NCI-H1694 (cell line): Measurements from ENCODE around the gene PCIF1.
"Not testable (repeated sequence)": the region's sequence is repeated elsewhere in the genome, so short reads cannot be mapped to it uniquely, and the experiment has no call there.

Experiments used
- DNase-seq: peaks from one replicate; lab custom pipeline; 2025; lab: John Stamatoyannopoulos, UW

PCIF1 gene

GRCh38 chr20:45934586-45935415 is at the start of gene PCIF1:
Gene PCIF1 (plus strand): TSS chr20:45934683. CDS start chr20:45939000, 4,317 bp downstream.
- peak; percentile 90 for DNase-seq

GRCh38 chr20:45886590-45887345 is 47.7 kb upstream of the PCIF1 start:
- no peak for DNase-seq

GRCh38 chr20:45887346-45887715 is 47.2 kb upstream of the PCIF1 start, which contains the start of gene SPATA25:
Gene SPATA25 (minus strand): TSS chr20:45887622. CDS start chr20:45887590, 32 bp downstream.
- no peak for DNase-seq

DNA sequence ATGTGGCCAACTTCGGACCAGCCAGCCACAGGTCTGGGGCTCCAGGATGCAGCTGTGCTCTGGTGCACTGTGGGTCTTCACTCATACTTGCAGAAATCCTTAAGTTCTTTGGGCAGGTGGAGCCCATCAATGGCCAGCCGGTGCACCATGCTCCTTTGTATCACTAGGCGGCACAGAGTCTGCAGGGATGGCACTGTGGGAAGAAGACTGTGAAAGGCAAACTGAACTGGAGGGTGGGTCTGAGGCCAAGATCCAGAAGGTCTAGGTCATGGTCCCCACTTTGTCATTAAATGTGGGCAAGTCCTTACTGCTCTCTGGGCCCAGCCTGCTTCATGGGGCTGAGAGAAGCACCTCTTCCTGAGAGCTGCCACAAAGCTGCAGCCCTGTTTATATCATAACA is 45.8 kb upstream of the PCIF1 start:
- DNase-seq: no peak

DNA sequence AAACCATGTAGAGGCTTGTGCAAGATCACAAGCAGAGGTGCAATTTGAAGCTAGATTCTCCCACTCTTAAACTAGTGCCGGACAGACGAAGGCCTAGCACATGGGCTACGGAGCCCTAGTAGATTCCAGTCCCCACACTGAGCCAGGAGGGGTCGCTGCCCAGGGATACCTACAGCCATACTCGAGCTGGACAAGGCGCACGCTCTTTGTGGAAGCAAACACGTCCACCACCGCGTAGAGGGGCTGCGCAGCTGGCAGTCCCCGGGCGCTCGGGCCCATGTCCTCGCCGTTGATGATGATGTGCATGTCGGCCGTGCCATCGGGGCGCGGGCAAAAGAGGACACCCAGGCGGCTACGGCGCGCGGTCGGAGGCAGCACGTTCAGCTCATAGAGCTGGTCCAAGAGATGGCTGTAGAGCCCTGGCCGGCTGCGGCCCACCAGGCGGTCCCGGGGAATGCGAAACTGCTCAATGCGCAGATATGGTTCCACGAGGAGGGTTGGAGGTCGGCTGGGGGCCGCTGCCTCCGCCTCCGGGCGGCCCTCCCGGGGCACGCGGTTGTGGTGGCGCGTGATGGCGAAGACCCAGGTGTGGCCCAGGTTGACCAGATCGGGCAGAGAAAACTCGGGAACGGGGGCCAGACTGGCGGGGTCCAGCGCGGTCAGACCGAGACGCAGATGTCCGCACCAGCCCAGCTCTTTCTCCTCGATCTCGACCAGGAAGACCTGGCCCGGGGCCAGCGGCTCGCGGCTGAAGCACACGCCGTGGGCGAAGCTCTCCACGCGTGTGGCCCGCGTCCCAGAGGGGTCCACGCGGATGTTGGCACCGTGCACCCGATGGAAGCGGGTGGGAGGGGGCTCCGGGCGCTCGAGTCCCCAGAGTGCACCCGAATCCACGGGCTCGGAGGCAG is 44.2 kb upstream of the PCIF1 start:
- DNase-seq: no peak

DNA sequence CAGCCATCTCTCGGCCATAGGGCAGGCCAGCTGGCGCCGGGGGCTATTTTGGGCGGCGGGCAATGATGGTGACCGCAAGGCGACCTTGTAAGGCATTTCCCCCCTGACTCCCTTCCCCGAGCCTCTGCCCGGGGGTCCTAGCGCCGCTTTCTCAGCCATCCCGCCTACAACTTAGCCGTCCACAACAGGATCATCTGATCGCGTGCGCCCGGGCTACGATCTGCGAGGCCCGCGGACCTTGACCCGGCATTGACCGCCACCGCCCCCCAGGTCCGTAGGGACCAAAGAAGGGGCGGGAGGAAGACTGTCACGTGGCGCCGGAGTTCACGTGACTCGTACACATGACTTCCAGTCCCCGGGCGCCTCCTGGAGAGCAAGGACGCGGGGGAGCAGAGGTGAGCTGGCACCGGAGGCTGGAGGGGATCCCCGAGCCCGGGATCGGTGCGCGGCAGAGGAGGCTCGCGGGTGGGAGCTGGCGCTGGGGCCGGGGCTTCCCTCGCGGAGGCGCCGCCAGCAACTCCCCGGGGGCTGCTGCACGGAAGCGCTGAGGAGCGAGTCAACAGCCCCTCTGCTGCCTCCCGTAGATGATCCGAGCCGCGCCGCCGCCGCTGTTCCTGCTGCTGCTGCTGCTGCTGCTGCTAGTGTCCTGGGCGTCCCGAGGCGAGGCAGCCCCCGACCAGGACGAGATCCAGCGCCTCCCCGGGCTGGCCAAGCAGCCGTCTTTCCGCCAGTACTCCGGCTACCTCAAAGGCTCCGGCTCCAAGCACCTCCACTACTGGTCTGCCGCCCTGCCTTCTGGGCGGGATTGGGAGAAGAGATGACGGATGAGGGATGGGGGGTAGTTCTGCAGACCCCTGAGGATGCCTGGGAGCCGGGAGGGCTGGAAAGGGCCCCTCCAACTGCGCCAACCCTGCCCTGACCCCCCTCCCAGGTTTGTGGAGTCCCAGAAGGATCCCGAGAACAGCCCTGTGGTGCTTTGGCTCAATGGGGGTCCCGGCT is 43.2 kb upstream of the PCIF1 start, which contains the start of the genes CTSA and NEURL2:
Gene CTSA (plus strand): TSS at position 351 of the 999 bp plus-strand sequence. CDS start 234 bp downstream, at position 585.
Gene NEURL2 (minus strand): TSS at position 224 of the 999 bp plus-strand sequence. CDS start 217 bp downstream, at position 7.
- peak; percentile 50 for DNase-seq

- no peak for DNase-seq
Observed at GRCh38 chr20:45892049-45892825, 42.2 kb upstream of the PCIF1 start.

DNA sequence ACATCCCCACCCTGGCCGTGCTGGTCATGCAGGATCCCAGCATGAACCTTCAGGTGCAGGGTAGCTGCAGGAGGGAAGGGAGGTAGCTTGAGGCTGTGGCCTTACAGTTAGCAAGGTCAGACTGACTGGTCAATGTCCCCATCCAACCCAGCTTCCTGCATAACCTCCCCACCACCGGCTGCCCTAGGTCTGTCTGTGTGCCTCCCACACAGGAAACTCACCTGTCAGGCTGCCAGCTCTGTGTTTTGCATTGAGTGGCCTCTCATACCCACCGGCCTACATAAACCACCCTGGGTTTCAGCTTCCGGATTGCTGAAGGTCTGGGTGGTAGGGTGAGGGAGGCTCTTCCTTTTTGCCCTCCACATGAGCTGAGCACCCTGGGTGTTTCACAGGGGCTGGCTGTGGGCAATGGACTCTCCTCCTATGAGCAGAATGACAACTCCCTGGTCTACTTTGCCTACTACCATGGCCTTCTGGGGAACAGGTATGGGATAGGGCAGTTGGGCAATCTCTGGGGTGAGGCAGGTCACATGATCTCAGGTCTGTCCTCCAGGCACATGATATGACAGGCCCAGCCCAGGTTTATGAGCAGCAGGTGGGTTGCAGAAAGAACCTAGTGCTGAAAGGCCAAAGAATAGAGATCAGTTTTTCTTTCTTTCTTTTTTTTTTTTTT is 41.5 kb upstream of the PCIF1 start:
- DNase-seq: no peak

DNA sequence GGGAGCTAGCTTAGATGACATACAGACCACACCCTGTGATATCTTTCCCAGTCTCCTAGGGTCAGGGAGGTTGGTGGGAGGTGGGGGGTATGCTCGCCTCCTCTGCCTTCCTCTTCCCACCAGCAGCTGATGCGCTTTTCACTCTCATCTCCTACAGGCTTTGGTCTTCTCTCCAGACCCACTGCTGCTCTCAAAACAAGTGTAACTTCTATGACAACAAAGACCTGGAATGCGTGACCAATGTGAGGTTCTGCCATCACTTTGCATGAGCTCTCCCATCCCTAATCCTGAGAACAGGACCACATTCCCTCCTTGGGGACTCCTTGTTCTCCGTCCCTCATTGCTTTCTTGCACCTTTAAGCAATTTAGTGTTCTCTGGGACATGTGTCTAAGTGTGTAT is 40.7 kb upstream of the PCIF1 start:
- DNase-seq: no peak

DNA sequence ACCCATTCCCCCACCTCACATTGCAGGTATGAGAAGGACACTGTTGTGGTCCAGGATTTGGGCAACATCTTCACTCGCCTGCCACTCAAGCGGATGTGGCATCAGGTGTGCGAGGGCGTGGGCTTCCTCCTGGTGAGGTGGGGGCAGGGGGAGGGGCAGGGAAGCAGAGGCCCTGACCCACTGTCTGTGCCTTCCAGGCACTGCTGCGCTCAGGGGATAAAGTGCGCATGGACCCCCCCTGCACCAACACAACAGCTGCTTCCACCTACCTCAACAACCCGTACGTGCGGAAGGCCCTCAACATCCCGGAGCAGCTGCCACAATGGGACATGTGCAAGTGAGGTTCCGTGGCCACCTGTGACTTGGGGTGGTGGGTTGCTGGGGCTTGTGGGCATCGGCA is 39.7 kb upstream of the PCIF1 start:
- DNase-seq: no peak

DNA sequence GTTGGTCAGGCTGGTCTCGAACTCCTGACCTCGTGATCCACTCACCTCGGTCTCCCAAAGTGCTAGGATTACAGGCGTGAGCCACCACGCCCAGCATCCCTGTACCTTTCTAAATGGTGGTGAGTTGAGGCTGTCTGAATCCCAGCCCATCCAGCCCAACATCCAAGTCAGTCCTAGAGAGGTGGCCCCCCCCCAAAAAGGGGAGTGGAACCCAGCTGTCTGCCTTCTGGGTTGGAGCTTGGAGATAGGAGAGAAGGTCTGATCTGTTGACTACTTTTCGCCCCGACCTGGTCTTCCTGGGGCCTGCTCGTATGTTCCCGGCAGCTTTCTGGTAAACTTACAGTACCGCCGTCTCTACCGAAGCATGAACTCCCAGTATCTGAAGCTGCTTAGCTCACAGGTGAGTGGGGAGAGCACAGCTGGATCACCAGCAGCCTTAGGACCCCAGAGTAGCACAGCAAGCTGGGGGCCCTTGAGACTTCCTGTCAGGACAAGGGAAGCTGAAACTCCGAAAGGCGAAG is 37.8 kb upstream of the PCIF1 start:
- DNase-seq: no peak

DNA sequence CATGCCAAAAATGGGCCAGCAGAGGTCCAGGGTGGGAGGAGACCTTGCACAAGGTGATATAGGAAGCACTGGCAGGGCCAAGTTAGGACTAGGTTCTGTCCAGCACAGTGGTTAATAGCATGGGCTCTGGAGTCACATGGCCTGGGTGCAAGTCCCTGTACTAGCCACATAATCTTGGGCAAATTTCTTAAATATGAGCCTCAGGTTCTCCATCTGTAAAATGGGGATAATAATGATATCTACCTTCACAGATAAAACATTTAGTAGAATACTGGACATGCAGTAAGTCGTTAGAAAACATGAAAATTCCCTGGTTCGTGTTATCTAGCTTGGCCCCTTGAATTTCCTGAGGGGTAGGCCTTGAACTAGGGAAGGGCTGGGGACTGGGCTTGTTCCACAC is 37.2 kb upstream of the PCIF1 start:
- no peak for DNase-seq

- DNase-seq: no peak
Observed at GRCh38 chr20:45897692-45898091, 36.8 kb upstream of the PCIF1 start.

GRCh38 chr20:45898285-45898684 is 36.2 kb upstream of the PCIF1 start:
- DNase-seq: no peak

GRCh38 chr20:45899046-45899835 is 35.2 kb upstream of the PCIF1 start:
- DNase-seq: no peak

DNA sequence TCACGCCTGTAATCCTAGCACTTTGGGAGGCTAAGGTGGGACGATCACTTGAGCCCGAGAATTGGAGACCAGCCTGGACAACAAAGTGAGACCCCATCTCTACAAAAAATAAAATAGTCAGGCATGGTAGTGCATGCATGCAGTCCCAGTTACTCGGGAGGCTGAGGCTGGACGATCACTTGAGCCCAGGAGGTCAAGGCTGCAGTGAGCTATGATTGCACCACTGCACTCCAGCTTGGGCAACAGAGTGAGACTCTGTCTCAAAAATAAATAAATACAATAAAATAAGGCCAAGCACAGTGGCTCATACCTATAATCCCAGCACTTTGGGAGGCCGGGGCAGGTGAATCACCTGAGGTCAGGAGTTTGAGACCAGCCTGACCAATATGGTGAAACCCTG is 33.2 kb upstream of the PCIF1 start:
- not testable (repeated sequence) for DNase-seq

- no peak for DNase-seq
Observed at GRCh38 chr20:45902199-45902701, 32.2 kb upstream of the PCIF1 start.
